ENCODE results near the gene GNLY. TPM values are rescaled to one million over a fixed set of nuclear protein-coding genes. Genes with fewer than 3 reads are reported as not detected.

Gene GNLY
- total and polyA plus RNA-seq, 9 of the 15 experiments (the other 6 are each of a cell fraction or from before 2014, with no cell fraction given): not detected

GRCh38 chr2:85707304-85707703 lies 13.1 kb downstream of the GNLY start (continued):
- TF ChIP-seq RBM14 (IDR thresholded peaks at IDR 0.05; ENCODE audit: borderline replicate concordance, insufficient read depth, low read depth, low read length) (no peak), TAL1 (IDR thresholded peaks at IDR 0.05) (0 out of 2 replicates have a peak, but pooled peaks have one; percentile 9), RCOR1 (IDR thresholded peaks at IDR 0.05; ENCODE audit: borderline replicate concordance in 1 of 2, low read depth in 2 of 2, low read length in 2 of 2) (peak in 1 of 2 experiments; percentile 60; a peak in 1 of 4 replicates), ARID1B (IDR thresholded peaks at IDR 0.05) (peak; percentile 46), MTA1 (IDR thresholded peaks at IDR 0.05; ENCODE audit: borderline replicate concordance) (0 out of 2 replicates have a peak, but pooled peaks have one; percentile 41), KDM4B (IDR thresholded peaks at IDR 0.05; ENCODE audit: borderline replicate concordance in 2 of 2, low read depth in 1 of 2) (no peak), EHMT2 (IDR thresholded peaks at IDR 0.05) (peak; percentile 50; the same call in 1 of the 2 replicates), RAD21 (CRISPR knock-in tag; conservative IDR thresholded peaks at IDR 0.05 in 1 of 2, IDR thresholded peaks at IDR 0.05 in 1 of 2) (peak; percentile 68 to 79), ZNF165 (CRISPR knock-in tag; IDR thresholded peaks at IDR 0.05; ENCODE audit: borderline replicate concordance) (no peak), CHD1 (IDR thresholded peaks at IDR 0.05; ENCODE audit: low read length) (no peak), CREB1 (IDR thresholded peaks at IDR 0.05) (no peak), CREB1 (CRISPR knock-in tag; IDR thresholded peaks at IDR 0.05) (peak; percentile 42; the same call in 1 of the 2 replicates), CXXC5 (CRISPR knock-in tag; IDR thresholded peaks at IDR 0.05) (peak; percentile 77), MIER1 (IDR thresholded peaks at IDR 0.05; ENCODE audit: low read depth) (no peak), ZNF695 (CRISPR knock-in tag; IDR thresholded peaks at IDR 0.05) (no peak), JUN (IDR thresholded peaks at IDR 0.05; ENCODE audit: borderline replicate concordance, low read depth, low read length) (0 out of 2 replicates have a peak, but pooled peaks have one; percentile 37), JUN (CRISPR knock-in tag; IDR thresholded peaks at IDR 0.05; ENCODE audit: borderline replicate concordance) (no peak), ZNF707 (CRISPR knock-in tag; conservative IDR thresholded peaks at IDR 0.05) (no peak), CTBP1 (IDR thresholded peaks at IDR 0.05; ENCODE audit: borderline replicate concordance) (peak; percentile 55; the same call in 1 of the 2 replicates), NCOA4 (IDR thresholded peaks at IDR 0.05; ENCODE audit: partially characterized antibody) (no peak), HOXB6 (CRISPR knock-in tag; IDR thresholded peaks at IDR 0.05; ENCODE audit: borderline replicate concordance) (no peak), CSDE1 (IDR thresholded peaks at IDR 0.05) (no peak), PTRF (tag; IDR thresholded peaks at IDR 0.05) (no peak), BCOR (IDR thresholded peaks at IDR 0.05) (0 out of 2 replicates have a peak, but pooled peaks have one; percentile 11)
- TF ChIP-seq, protein P1, sequence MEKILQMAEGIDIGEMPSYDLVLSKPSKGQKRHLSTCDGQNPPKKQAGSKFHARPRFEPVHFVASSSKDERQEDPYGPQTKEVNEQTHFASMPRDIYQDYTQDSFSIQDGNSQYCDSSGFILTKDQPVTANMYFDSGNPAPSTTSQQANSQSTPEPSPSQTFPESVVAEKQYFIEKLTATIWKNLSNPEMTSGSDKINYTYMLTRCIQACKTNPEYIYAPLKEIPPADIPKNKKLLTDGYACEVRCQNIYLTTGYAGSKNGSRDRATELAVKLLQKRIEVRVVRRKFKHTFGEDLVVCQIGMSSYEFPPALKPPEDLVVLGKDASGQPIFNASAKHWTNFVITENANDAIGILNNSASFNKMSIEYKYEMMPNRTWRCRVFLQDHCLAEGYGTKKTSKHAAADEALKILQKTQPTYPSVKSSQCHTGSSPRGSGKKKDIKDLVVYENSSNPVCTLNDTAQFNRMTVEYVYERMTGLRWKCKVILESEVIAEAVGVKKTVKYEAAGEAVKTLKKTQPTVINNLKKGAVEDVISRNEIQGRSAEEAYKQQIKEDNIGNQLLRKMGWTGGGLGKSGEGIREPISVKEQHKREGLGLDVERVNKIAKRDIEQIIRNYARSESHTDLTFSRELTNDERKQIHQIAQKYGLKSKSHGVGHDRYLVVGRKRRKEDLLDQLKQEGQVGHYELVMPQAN (IDR thresholded peaks at IDR 0.05; ENCODE audit: borderline replicate concordance): no peak
- TF ChIP-seq, protein P2, sequence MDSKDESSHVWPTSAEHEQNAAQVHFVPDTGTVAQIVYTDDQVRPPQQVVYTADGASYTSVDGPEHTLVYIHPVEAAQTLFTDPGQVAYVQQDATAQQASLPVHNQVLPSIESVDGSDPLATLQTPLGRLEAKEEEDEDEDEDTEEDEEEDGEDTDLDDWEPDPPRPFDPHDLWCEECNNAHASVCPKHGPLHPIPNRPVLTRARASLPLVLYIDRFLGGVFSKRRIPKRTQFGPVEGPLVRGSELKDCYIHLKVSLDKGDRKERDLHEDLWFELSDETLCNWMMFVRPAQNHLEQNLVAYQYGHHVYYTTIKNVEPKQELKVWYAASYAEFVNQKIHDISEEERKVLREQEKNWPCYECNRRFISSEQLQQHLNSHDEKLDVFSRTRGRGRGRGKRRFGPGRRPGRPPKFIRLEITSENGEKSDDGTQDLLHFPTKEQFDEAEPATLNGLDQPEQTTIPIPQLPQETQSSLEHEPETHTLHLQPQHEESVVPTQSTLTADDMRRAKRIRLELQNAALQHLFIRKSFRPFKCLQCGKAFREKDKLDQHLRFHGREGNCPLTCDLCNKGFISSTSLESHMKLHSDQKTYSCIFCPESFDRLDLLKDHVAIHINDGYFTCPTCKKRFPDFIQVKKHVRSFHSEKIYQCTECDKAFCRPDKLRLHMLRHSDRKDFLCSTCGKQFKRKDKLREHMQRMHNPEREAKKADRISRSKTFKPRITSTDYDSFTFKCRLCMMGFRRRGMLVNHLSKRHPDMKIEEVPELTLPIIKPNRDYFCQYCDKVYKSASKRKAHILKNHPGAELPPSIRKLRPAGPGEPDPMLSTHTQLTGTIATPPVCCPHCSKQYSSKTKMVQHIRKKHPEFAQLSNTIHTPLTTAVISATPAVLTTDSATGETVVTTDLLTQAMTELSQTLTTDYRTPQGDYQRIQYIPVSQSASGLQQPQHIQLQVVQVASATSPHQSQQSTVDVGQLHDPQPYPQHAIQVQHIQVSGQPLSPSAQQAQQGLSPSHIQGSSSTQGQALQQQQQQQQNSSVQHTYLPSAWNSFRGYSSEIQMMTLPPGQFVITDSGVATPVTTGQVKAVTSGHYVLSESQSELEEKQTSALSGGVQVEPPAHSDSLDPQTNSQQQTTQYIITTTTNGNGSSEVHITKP (IDR thresholded peaks at IDR 0.05; ENCODE audit: partially characterized antibody): peak; percentile 91
